ENCODE data around the gene VASH1. TPM values are rescaled to one million over a fixed set of nuclear protein-coding genes. Genes with fewer than 3 reads are reported as not detected.

The VASH1 gene
- total and polyA plus RNA-seq, 2 donors (not counting 3 experiments of a cell fraction or from before 2014, with no cell fraction given): 39.8 to 168 TPM

GRCh38 chr14:76726551-76726970 is 34.7 kb upstream of the VASH1 start:
- Histone ChIP-seq H3K9me1 (replicated peaks; ENCODE audit: control insufficient read depth, extremely low read depth, insufficient read depth, low read length) (no peaks in the 10 kb centered on the region), H3K9ac (replicated peaks; ENCODE audit: extremely low read depth, insufficient read depth, low read length) (no peak overlapping the region), H3K4me3 (replicated peaks in 1 of 3; ENCODE audit: insufficient read depth in 1 of 3, low read depth in 1 of 3, low read length in 3 of 3) (no peak overlapping the region), H3K4me1 (ENCODE audit: control insufficient read depth, extremely low read depth, insufficient read depth, low read length) (peaks cover 3% of the 10 kb centered on the region), H4K20me1 (replicated peaks; ENCODE audit: control insufficient read depth, extremely low read depth, insufficient read depth, low read length) (no peaks in the 10 kb centered on the region), H3K9me3 (replicated peaks; ENCODE audit: control insufficient read depth, insufficient read depth, low read length) (no peaks in the 10 kb centered on the region), H3K4me2 (ENCODE audit: insufficient read depth, low read length) (no peak overlapping the region), H3K79me2 (ENCODE audit: control insufficient read depth, insufficient read depth, low read length) (no peaks in the 10 kb centered on the region), H2AFZ (ENCODE audit: low read depth, low read length) (peak overlapping the region; percentile 47), H3K27ac (ENCODE audit: insufficient read depth, low read depth, low read length) (no peak overlapping the region), H3K36me3 (ENCODE audit: control insufficient read depth in 2 of 2, extremely low read depth in 1 of 2, insufficient read depth in 2 of 2, low read length in 2 of 2) (no peaks in the 10 kb centered on the region), H3K27me3 (ENCODE audit: control insufficient read depth in 2 of 2, insufficient read depth in 2 of 2, low read length in 2 of 2) (peaks cover 8 to 12% of the 10 kb centered on the region in 2 experiments)
- FAIRE-seq (no peak), DNase-seq (ENCODE audit: low read depth, low spot score) (no peak)
- dilution Hi-C loops (cut with MboI; ENCODE audit: extremely low pct_ligation_motif_present, low sequenced_read_pairs): no loop called here
- BruUV-seq (replicated peaks): no TSS peak
- no peak for TF ChIP-seq MAX (IDR thresholded peaks at IDR 0.05; ENCODE audit: insufficient read depth, insufficient read length)
- TF ChIP-seq GATA2 (IDR thresholded peaks at IDR 0.05; ENCODE audit: insufficient read depth, insufficient read length, low read depth, low read length): no peak
- TF ChIP-seq JUN (IDR thresholded peaks at IDR 0.05; ENCODE audit: borderline replicate concordance, insufficient read depth, insufficient read length, low read depth): no peak
- no peak for TF ChIP-seq MYC (IDR thresholded peaks at IDR 0.05; ENCODE audit: low read depth, low read length)
- TF ChIP-seq FOS (IDR thresholded peaks at IDR 0.05; ENCODE audit: borderline replicate concordance, insufficient read depth, low read length): no peak
- TF ChIP-seq EZH2 (IDR thresholded peaks at IDR 0.05; ENCODE audit: borderline replicate concordance, low read depth, low read length, severe bottlenecking): no peak
- no peak for TF ChIP-seq POLR2A (IDR thresholded peaks at IDR 0.05; ENCODE audit: low read depth, low read length)
- no peak for TF ChIP-seq CTCF (IDR thresholded peaks at IDR 0.05; ENCODE audit: extremely low read depth in 1 of 2, insufficient read depth in 1 of 2, low read depth in 1 of 2, low read length in 2 of 2)
- no peak for TF ChIP-seq POLR2AphosphoS5 (IDR thresholded peaks at IDR 0.05; ENCODE audit: insufficient read depth, low read depth, low read length)
- POLR2A ChIA-PET: no interaction called here
- intact Hi-C loops (cut with micrococcal nuclease): no loop called here
- CTCF ChIA-PET: interaction anchor here (2.3 kb wide), 1 partner anchor 16 kb away, joined by 14 read pairs; no protein-coding TSS in a partner anchor
